ENCODE data around the gene NDST1.

NDST1 gene

GRCh38 chr5:150560401-150561191 lies 52.7 kb downstream of the NDST1 start:
- ATAC-seq: peak; percentile 93
- TF ChIP-seq POU6F1 (CRISPR knock-in tag; IDR thresholded peaks at IDR 0.05; ENCODE audit: borderline replicate concordance, low read depth) (no peak), ISL1 (CRISPR knock-in tag; IDR thresholded peaks at IDR 0.05) (no peak), CSRNP3 (CRISPR knock-in tag; IDR thresholded peaks at IDR 0.05) (no peak), BACH2 (CRISPR knock-in tag; IDR thresholded peaks at IDR 0.05; ENCODE audit: borderline replicate concordance) (no peak), ZNF565 (CRISPR knock-in tag; conservative IDR thresholded peaks at IDR 0.05; ENCODE audit: low read depth) (no peak), ZFP3 (CRISPR knock-in tag; IDR thresholded peaks at IDR 0.05) (no peak), ZNF8 (CRISPR knock-in tag; IDR thresholded peaks at IDR 0.05) (no peak), PPARA (CRISPR knock-in tag; IDR thresholded peaks at IDR 0.05; ENCODE audit: borderline replicate concordance) (no peak), PATZ1 (CRISPR knock-in tag; IDR thresholded peaks at IDR 0.05; ENCODE audit: borderline replicate concordance) (no peak), ZFP30 (CRISPR knock-in tag; IDR thresholded peaks at IDR 0.05) (no peak), ZC3H10 (CRISPR knock-in tag; IDR thresholded peaks at IDR 0.05) (no peak), TOX (CRISPR knock-in tag; IDR thresholded peaks at IDR 0.05; ENCODE audit: borderline replicate concordance) (no peak), RARB (CRISPR knock-in tag; IDR thresholded peaks at IDR 0.05) (no peak), ZNF70 (CRISPR knock-in tag; IDR thresholded peaks at IDR 0.05) (no peak), GLIS3 (CRISPR knock-in tag; IDR thresholded peaks at IDR 0.05) (no peak)
- TF ChIP-seq, protein P1, sequence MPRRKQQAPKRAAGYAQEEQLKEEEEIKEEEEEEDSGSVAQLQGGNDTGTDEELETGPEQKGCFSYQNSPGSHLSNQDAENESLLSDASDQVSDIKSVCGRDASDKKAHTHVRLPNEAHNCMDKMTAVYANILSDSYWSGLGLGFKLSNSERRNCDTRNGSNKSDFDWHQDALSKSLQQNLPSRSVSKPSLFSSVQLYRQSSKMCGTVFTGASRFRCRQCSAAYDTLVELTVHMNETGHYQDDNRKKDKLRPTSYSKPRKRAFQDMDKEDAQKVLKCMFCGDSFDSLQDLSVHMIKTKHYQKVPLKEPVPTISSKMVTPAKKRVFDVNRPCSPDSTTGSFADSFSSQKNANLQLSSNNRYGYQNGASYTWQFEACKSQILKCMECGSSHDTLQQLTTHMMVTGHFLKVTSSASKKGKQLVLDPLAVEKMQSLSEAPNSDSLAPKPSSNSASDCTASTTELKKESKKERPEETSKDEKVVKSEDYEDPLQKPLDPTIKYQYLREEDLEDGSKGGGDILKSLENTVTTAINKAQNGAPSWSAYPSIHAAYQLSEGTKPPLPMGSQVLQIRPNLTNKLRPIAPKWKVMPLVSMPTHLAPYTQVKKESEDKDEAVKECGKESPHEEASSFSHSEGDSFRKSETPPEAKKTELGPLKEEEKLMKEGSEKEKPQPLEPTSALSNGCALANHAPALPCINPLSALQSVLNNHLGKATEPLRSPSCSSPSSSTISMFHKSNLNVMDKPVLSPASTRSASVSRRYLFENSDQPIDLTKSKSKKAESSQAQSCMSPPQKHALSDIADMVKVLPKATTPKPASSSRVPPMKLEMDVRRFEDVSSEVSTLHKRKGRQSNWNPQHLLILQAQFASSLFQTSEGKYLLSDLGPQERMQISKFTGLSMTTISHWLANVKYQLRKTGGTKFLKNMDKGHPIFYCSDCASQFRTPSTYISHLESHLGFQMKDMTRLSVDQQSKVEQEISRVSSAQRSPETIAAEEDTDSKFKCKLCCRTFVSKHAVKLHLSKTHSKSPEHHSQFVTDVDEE (CRISPR knock-in tag; IDR thresholded peaks at IDR 0.05): no peak

- peak; percentile 4; the same call in 2 of the 3 replicates for ATAC-seq
Measured at GRCh38 chr5:150561192-150561512, 53.2 kb downstream of the NDST1 start.

More at GRCh38 chr5:150561192-150561512, 53.2 kb downstream of the NDST1 start:
- TF ChIP-seq PATZ1 (CRISPR knock-in tag; IDR thresholded peaks at IDR 0.05; ENCODE audit: borderline replicate concordance) (no peak), TOX (CRISPR knock-in tag; IDR thresholded peaks at IDR 0.05; ENCODE audit: borderline replicate concordance) (no peak), ISL1 (CRISPR knock-in tag; IDR thresholded peaks at IDR 0.05) (no peak), GLIS3 (CRISPR knock-in tag; IDR thresholded peaks at IDR 0.05) (no peak), PPARA (CRISPR knock-in tag; IDR thresholded peaks at IDR 0.05; ENCODE audit: borderline replicate concordance) (no peak), ZFP3 (CRISPR knock-in tag; IDR thresholded peaks at IDR 0.05) (no peak), TCF4 (CRISPR knock-in tag; IDR thresholded peaks at IDR 0.05; ENCODE audit: borderline replicate concordance) (no peak), CREB5 (CRISPR knock-in tag; IDR thresholded peaks at IDR 0.05; ENCODE audit: low read depth) (no peak), SNAI2 (CRISPR knock-in tag; IDR thresholded peaks at IDR 0.05) (no peak)

Measured in SK-N-SH treated with all-trans-retinoic acid at 6 μM for 48 hours (cell line).